Ovary (tissue), 9 donors: ENCODE data around the gene CEP112. TPM values are rescaled to one million over a fixed set of nuclear protein-coding genes. Genes with fewer than 3 reads are reported as not detected.

ENCODE experiments used
- DNase-seq, 5 donors: peaks; one replicate each; pipeline ENCODE4 v3.0.0-alpha.2; 2019 to 2020
- H3K27ac ChIP-seq, 2 donors: fragments of 200-600 bp; one replicate each; pipeline versions ENCODE4 v1.5.1 to v1.8.0; 2019 to 2022
- H3K27me3 ChIP-seq: fragments of 200-600 bp; one replicate; pipeline ENCODE4 v1.8.0; 2022
- H3K36me3 ChIP-seq: fragments of 200-600 bp; sonication (generic); one replicate; pipeline ENCODE4 v1.5.1; 2019
- H3K4me1 ChIP-seq: one replicate; pipeline ENCODE4 v1.8.1; 2013; ENCODE audit warnings: mild to moderate bottlenecking, moderate library complexity; ENCODE audit not compliant: insufficient read depth
- H3K4me3 ChIP-seq: fragments of 200-600 bp; sonication (generic); one replicate; pipeline ENCODE4 v1.5.1; 2017
- H3K9me3 ChIP-seq, 2 donors: fragments of 200-600 bp in 1 of 2; sonication (generic) in 1 of 2; one replicate each; pipeline versions ENCODE4 v1.5.1 to v1.8.1; 2013 to 2019; ENCODE audit warnings: mild to moderate bottlenecking in 1 of 2, moderate library complexity in 1 of 2
- CTCF ChIP-seq, 3 donors: fragments of 450-650 bp in 2 of 3; fragments of 200-600 bp in 1 of 3; IDR thresholded peaks; one replicate each; pipeline versions ENCODE4 v1.5.1 to v1.8.0; 2016 to 2022; ENCODE audit warnings: antibody characterized with exemption in 3 of 3, mild to moderate bottlenecking in 1 of 3
- EP300 ChIP-seq: sonication (generic); formaldehyde crosslinking; IDR thresholded peaks from one replicate; pipeline ENCODE4 v1.6.1; 2017; ENCODE audit warnings: antibody characterized with exemption
- POLR2A ChIP-seq: fragments of 450-650 bp; IDR thresholded peaks from one replicate; pipeline ENCODE4 v1.6.1; 2017; ENCODE audit warnings: antibody characterized with exemption, mild to moderate bottlenecking, moderate library complexity
- WGBS, 3 donors: extraction: QIAGEN DNeasy Blood & Tissue Kit in 1 of 3; methylation state at CpG; one replicate each; pipeline versions ENCODE4 v1.1.5 to v1.1.7; 2013 to 2017; 5-methylcytosine and 5-hydroxymethylcytosine counted together
- intact Hi-C, 4 donors: fragments of 100-400 bp; cut with DNase I; formaldehyde crosslinking; loops; one replicate each; pipeline versions ENCODE4 v1.11.0 to v1.15.1; 2022 to 2023
- polyA plus RNA-seq, 2 donors: library from polyadenylated mRNA; stranded (reverse); fragments of 200-250 nt in 1 of 2; fragments of 350-450 nt in 1 of 2; fragmentation: Illumina TruSeq in 1 of 2; extraction: RNeasy Lipid Tissue Mini Kit (QIAGEN cat#74804) in 1 of 2; gene quantifications; one replicate each; pipeline ENCODE4 v1.2.3, GENCODE V29; 2013 to 2014
- total RNA-seq, 7 donors: library from RNA; depleted of rRNA in 2 of 7; stranded (reverse); fragments of >200 nt in 2 of 7; fragmentation: NEBNext Ultra II Directional in 3 of 7; extraction: Animal tissue kit (Norgen Biotek cat#: 25700) in 3 of 7; gene quantifications; one replicate each; pipeline versions ENCODE4 v1.1.0 to v1.2.4, GENCODE V29; 2016 to 2023
- donor health status: DM: no; HTN: no; CAD: no; lungs with moderate emphysema.
- donor health status: DM: no; HTN: no; CAD: no.
- donor health status: Bipolar disorder and iron deficiency.
- donor health status: DM: yes; HTN: yes; CAD: no.
- donor health status: DM: no; HTN: no; CAD: no.
- donor health status: DM: yes; HTN: yes; CAD: no.

Gene CEP112
- total and polyA plus RNA-seq, 9 donors = 9.3 to 25.5 (median 16.9) TPM

GRCh38 chr17:65772989-65773388 is 418.9 kb downstream of the CEP112 start:
- H3K9me3 ChIP-seq = no peaks in the 10 kb centered on the region
- H3K4me1 ChIP-seq = no peaks in the 10 kb centered on the region
- intact Hi-C loops = no loop called here
- DNase-seq = no peak
- no peak for TF ChIP-seq POLR2A
- TF ChIP-seq EP300 = no peak
- TF ChIP-seq CTCF (IDR thresholded peaks at IDR 0.05) = no peak
- no peak overlapping the region for H3K4me3 ChIP-seq
- no peaks in the 10 kb centered on the region for H3K27me3 ChIP-seq
- 86 to 88% (median 87%) methylated on average over 6 of the region's 6 CpGs for WGBS, 3 donors
- no peaks in the 10 kb centered on the region for H3K36me3 ChIP-seq
- H3K27ac ChIP-seq = no peak overlapping the region

- H3K4me1 ChIP-seq = no peaks in the 10 kb centered on the region
- no peak for TF ChIP-seq CTCF (IDR thresholded peaks at IDR 0.05)
- no peak for TF ChIP-seq EP300
- TF ChIP-seq POLR2A = no peak
- H3K27me3 ChIP-seq = no peaks in the 10 kb centered on the region
- H3K9me3 ChIP-seq = no peaks in the 10 kb centered on the region
- no peak overlapping the region for H3K27ac ChIP-seq
- DNase-seq = no peak
- H3K36me3 ChIP-seq = no peaks in the 10 kb centered on the region
- no peak overlapping the region for H3K4me3 ChIP-seq
- intact Hi-C loops = no loop called here
These were observed 420.2 kb downstream of the CEP112 start for GRCh38 chr17:65771704-65772103.

GRCh38 chr17:65763786-65764185 is 428.1 kb downstream of the CEP112 start:
- Histone ChIP-seq H3K9me3 (no peaks in the 10 kb centered on the region), H3K27ac (no peak overlapping the region), H3K27me3 (no peaks in the 10 kb centered on the region), H3K4me3 (no peak overlapping the region), H3K36me3 (no peaks in the 10 kb centered on the region), H3K4me1 (no peaks in the 10 kb centered on the region)
- DNase-seq = no peak
- intact Hi-C loops = no loop called here
- WGBS, 3 donors = 91 to 100% (median 96%) methylated on average over 1 of the region's 1 CpG
- TF ChIP-seq POLR2A = no peak
- no peak for TF ChIP-seq EP300
- TF ChIP-seq CTCF (IDR thresholded peaks at IDR 0.05) = no peak

GRCh38 chr17:65762973-65763372 is 429.0 kb downstream of the CEP112 start:
- H3K4me3 ChIP-seq = no peak overlapping the region
- no peak overlapping the region for H3K27ac ChIP-seq
- DNase-seq = no peak
- H3K4me1 ChIP-seq = no peaks in the 10 kb centered on the region
- TF ChIP-seq CTCF (IDR thresholded peaks at IDR 0.05) (no peak), POLR2A (no peak), EP300 (no peak)
- H3K36me3 ChIP-seq = no peaks in the 10 kb centered on the region
- H3K9me3 ChIP-seq = no peaks in the 10 kb centered on the region
- intact Hi-C loops = no loop called here
- H3K27me3 ChIP-seq = no peaks in the 10 kb centered on the region
- 93 to 99% (median 96%) methylated on average over 4 of the region's 4 CpGs for WGBS, 3 donors

GRCh38 chr17:65759532-65759931 is 432.4 kb downstream of the CEP112 start:
- TF ChIP-seq POLR2A (no peak), EP300 (no peak), CTCF (IDR thresholded peaks at IDR 0.05) (no peak)
- Histone ChIP-seq H3K4me1 (no peaks in the 10 kb centered on the region), H3K36me3 (no peaks in the 10 kb centered on the region), H3K9me3 (no peaks in the 10 kb centered on the region), H3K27ac (no peak overlapping the region), H3K27me3 (no peaks in the 10 kb centered on the region), H3K4me3 (no peak overlapping the region)
- no peak for DNase-seq
- intact Hi-C loops = no loop called here
- WGBS, 3 donors = 73 to 91% (median 83%) methylated on average over 4 of the region's 4 CpGs
